NCI-H446 treated with DMSO at 0.1 percent for 48 hours (cell line): ENCODE results near the gene TPSG1.
"Not testable (repeated sequence)": the region's sequence is repeated elsewhere in the genome, so short reads cannot be mapped to it uniquely, and the experiment has no call there.

Experiments used
- DNase-seq: peaks from one replicate; lab custom pipeline; 2025; lab: John Stamatoyannopoulos, UW

The TPSG1 gene

DNA sequence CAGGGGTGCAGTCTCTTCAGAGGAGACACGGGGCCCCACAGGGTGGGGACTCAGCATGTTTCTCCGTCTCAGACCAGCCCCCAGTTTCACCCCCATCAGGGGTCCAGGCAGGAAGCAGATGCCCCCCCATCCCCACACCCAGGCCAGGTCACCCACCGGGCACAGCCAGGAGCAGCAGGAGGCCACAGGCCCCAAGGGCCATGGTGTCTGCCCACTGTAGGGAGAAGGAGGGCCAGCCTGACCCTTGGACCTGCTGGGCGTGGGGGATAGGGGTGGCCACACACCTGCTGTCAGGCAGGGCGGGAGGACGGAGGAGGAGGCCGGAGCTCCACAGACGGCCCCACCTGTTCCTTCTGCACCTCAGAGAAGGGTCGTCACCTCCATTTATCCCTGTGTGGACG, at the start of gene TPSG1:
TSS of gene TPSG1 (minus strand) at position 218 of the 401 bp plus-strand sequence. CDS start at position 202, 16 bp downstream.
- no peak for DNase-seq

DNA sequence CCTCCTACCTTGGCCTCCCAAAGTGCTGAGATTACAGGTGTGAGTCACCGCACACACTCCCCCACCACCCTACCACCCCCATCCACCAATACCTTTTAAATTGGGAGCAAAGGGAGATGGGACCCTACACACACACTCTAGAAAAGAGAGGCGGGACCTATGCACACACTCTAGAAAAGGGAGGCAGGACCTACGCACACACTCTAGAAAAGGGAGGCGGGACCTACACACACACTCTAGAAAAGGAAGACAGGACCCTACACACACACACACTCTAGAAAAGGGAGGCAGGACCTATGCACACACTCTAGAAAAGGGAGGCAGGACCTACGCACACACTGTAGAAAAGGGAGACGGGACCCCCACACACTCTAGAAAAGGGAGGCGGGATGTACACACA, 49.7 kb upstream of the TPSG1 start:
- no peak for DNase-seq

DNA sequence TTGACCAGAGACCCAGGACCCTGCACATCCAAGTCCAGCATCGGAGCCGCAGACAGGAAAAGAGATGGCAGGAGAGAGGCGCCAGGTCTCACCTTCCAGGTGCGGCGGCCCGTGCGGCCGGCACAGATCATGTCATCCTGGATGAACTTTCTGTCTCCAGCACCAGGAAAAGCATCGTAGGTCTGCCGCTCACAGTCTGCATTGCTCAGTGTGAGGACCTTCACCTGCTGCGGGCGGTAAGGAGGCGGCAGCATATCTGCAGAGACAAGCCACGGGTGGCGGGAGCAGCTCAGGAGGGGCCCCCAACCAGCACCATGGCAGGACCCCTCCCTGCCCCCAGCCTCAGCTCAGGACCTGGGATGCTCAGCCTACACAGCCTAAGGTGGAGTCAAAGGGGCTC, 48.7 kb upstream of the TPSG1 start:
- DNase-seq: no peak

DNA sequence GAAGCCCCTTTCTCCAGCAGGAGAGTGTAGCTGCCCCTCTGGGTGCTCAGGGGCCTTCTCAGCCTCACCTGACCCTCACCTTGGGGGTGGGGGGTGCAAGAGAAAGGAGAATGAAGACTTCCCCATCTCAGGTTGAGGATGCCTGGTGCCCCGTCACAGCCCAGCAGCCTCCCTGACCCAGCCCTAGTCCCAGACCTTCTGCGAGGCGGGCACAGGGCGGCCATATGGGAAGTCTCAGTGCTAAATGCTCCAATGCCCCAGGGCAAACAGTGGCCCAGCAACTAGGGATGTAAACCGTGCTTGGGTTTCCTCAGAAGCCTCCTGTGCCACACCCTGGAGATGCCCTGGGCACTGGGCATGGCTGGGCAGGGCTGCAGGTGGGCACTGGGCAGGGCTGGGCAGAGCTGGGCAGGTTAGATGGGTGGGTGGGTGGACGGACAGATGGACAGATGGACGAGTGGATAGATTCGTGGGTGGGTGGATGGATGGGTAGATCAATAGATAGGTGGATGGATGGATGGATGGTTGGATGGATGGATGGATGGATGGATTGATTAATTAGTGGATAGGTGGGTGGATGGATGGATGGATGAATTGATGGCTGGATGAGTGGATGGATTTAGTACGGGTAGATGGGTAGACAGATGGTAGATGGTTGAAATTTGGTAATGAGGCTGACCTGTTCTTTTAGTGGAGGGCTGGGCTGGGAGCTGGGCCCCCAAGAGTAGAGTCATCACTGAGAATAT, 47.6 kb upstream of the TPSG1 start:
- no peak for DNase-seq

DNA sequence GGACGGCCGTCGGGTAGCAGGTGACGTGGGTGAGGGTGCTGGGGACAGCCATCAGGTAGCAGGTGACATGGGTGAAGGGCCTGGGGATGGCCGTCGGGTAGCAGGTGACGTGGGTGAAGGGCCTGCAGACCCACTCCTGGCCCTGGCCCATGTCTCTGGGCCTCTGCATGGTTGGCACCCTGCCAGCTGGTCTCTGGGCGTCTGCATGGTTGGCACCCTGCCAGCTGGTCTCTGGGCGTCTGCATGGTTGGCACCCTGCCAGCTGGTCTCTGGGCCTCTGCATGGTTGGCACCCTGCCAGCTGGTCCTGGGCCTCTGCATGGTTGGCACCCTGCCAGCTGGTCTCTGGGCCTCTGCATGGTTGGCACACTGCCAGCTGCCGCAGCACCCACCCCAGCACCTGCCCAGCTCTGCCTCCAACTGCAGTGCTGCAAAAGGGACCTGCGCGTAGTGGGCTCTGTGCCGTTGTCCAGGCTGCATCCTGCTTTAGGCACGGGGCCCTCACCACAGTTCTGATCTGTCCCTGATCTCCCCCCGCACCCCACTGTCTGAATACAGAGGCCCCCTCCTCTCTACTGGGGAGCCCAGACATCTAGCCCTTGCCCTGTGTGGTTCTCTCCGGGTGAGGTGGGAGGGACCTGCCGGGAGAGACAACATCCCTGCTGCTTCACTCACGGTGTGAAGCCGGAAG, 46.8 kb upstream of the TPSG1 start:
- peak; percentile 44 for DNase-seq

DNA sequence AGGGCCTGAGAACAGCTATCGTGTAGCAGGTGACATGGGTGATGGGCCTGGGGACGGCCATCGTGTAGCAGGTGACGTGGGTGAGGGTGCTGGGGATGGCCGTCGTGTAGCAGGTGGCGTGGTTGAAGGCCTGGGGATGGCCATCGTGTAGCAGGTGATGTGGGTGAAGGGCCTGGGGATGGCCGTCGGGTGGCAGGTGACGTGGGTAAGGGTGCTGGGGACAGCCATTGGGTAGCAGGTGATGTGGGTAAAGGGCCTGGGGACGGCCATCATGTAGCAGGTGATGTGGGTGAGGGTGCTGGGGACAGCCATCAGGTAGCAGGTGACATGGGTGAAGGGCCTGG, 46.3 kb upstream of the TPSG1 start:
- DNase-seq: no peak

DNA sequence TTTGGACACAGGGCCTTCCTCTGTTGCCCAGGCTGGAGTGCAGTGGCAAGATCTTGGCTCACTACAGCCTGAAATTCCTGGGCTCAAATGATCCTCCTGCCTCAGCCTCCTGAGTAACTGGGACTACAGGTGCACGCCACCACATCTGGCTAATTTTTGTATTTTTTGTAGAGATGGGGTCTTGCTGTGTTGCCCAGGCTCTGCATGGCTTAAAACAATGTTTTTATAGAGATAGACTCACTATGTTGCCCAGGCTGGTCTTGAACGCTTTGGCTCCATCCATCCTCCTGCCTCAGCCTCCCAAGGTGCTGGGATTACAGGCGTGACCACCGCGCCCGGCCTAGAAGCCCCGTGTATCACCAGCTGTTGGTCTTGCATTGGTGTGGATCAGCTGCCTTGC, 44.4 kb upstream of the TPSG1 start:
- not testable (repeated sequence) for DNase-seq

DNA sequence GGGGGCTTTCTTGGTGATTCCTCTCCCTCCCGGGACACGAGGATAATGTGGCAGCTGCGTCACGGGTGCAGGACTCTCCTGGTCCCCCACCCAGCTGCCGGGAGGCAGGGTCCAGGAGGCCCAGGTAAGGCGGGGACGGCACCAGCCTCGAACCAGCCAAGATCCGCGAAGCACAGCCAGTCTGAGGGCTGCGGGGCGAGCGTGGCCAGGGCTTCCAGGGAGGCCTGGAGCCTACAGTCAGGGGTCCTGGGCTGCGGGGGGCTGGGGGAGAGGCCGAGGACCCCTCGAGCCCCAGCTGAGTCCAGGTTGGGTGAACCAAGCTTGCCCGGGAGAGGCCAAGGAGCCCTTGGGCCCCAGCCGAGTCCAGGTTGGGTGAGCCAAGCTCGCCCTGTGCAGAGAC, 40.8 kb upstream of the TPSG1 start:
- no peak for DNase-seq

DNA sequence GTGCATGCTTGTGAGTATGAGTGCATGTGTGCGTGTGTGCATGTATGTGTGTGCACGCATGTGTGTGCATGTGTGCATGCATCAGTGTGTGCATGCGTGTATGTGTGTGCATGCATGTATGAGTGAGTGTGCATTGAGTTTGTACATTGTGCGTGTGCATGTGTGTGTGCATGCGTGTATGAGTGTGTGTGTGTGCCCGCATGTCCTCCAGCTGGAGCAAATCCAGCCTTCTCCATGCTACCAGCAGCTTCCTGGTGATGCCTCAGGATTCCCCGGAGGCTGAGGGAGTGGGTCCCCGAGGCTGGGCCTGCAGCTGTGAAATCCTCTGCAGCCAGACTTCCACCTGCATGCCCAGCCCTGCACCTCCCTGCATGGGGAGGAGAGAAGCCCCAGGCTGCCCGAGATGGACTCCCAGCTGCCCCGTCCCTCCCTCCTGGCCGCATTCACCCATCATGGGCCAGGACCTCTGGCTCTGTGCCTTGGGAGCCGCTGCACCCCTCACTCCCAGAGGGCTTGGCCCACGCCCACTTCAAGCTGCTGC, 40.1 kb upstream of the TPSG1 start:
- no peak for DNase-seq

DNA sequence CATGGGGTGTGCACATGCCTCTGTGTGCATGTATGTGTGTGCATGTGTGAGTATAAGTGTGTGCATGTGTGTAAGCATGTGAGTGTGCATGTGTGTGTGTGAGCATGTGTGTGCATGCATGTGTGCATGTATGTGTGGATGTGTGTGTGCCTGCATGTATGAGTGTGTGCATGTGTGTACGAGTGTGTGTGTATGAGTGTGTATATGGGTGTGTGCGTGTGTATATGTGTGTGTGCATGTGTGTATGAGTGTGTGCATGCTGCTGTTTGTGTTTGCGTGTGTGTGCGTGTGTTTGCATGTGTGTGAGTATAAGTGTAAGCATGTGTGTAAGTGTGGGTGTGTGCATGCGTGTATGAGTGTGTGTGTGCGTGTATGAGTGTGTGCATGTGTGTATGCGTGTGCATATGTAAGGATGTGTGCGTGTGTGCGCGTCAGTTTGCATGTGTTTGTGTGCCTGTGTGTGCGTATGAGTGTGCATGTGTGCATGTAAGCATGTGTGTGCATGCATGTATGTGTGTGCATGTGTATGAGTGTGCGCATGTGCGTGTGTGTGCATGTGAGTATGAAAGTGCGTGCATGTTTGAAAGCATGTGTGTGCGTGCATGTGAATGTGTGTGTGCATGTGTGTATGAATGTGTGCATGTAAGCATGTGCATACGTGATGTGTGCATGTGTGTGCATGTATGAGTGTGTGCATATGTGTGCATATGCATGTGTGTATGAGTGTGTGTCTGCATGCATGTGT, 39.4 kb upstream of the TPSG1 start:
- no peak for DNase-seq

DNA sequence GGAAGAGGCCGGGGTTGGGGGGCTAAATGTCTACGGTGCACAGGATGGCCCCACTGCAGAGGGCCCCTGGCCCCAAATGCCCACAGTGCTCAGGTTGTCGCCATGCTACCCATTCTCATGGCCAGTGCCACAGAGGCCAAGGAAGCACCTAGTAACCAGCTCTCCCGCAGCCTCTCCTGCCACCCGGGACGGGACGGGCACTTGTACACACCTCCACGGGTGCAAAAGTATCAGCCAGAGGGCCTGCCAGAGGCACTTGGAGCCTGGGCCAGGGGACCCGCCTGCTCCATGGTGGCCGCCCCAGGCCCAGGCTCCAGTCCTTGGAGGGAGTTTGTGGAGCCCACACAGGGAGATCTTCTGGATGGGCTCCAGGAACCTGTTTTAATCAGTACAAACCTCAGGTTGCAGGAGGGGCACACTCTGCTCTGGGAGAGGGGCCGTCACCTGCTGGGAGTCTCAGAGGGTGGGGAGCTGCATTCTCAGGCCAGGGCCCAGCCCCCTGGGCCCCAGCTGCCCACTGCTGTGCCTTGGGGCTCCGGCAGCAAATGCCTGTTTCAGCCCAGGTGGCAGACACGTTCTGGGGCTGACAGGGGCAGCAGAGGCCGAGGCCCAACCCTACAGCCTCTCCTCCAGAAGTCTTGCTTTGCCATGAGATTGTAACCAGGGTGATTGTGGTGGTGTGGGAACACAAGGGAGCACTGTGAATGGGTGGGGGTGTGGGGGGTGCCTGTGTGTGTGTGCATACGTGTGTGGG, 38.7 kb upstream of the TPSG1 start:
- no peak for DNase-seq

DNA sequence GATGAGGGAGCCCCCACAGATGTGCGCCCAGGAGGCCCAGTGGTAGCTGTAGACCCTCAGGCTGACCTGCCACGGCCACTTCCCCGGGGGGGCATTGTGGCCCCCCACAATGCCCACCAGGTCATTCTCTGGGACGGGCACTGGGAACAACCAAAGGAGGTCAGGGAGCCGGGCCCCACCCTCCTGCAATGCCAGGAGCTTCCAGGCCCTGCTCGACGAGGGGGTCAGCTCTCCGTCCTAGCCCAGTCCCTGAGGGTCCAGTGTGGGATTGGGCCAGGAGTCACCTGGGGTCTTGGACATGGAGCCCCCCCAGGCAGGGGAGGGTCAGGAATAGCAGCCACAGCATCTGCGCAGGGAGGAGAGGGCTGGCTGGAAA, 37.8 kb upstream of the TPSG1 start:
- DNase-seq: no peak

DNA sequence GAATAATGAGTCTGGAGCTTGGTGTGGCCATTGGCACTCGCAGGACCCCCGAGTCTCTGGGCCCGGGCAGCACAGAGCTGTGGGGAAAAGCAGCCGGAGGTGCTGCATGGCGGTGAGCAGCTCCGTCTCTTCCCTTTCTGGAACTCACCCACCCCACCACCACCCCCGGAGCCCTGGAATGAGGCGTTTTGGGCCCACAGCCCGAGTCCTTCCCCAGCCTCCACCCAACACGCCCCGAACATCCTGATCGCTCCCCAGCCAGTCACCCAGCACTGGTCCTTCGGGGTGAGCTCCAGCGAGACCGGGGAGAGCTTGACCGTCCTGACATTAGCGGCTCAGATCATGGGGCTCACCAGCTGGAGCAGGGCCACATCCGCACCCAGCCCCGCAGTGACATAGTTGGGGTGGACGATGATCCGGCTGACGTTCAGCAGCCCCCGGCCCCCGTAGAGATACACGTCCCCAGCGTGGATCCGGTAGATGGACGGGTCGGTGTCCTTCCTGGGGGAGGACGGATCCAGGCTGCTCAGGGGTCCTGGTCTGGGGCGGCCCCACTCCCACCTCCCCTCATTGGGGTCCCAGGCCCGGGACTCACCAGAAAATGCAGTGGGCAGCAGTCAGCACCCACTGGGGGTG, 37.3 kb upstream of the TPSG1 start:
- DNase-seq: no peak

DNA sequence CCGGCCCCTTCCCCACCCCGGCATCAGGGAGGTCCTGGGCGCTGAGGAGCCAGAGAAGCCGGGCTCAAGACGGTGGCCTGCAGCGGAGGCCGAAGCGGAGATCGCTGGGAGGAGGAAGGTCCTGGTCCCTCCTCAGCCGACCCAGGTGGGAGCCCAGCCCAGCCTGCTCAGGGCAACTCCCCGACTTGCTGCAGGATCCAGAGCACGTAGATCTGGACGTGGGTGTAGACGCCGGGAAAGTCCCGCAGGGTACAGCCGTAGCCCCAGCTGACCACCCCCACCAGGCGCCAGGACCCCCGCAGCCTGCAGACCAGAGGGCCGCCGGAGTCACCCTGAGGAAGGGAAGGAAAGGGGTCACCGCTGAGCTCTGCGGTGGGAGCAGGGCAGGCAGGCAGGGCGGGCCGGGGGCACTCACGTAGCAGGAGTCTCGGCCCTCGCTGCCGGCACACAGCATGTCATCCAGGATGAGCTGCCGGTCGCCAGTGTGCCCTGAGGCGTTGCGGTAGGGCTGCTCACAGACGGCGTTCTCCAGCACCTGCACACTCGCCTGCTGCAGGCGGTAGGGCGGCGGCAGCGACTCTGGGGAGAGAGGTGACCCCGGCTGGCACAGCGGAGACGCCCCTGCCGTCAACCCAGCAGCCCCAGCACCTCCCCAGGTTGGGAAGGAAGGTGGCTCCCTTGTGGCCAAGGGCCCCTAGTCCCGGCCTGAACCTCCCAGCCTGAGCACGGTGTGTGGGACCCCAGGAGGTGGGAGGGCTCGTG, 36.2 kb upstream of the TPSG1 start:
- DNase-seq: no peak

DNA sequence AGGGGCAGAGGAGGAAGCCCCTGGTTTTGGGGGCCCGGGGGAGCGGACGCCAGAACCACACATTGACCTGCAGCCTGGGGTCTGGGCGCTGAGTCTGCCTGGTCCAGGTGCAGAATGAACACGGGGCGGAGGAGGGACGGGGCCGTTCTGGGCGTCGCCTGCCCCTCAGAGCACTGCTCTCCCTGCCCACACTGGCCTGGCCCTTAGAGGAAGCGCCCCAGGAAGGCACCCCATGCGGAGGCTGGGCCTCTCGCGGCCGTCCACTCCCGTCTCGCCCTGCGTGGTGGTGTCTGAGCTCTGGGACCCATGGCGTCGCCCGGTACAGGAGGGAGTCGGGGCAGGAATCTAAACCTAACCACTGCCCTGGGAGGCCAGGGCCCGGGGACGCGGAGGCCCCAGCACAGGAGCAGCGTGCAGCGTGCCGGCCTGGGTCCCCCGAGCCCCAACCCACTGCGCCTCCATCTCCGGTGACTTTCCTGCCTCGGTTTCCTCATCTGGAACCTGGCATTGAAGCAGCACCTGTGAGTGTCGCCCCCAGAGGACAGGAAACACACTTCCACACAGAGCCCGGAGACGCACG, 35.1 kb upstream of the TPSG1 start:
- no peak for DNase-seq

DNA sequence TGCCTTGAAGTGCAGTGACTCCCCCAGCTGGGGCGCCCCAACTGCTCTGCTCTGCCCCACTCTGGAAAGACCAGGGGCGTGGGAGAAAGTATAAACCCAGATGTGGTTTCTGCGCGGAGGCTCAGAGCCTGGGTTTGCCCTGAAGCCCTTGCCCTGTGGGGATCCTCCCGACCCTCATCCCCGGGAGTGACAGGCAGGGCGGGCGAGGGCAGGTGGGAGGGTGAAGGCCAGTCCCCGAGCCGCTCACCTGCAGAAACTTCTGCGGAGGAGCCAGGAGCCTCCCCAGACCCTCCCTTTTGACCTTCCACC, 34.6 kb upstream of the TPSG1 start:
- no peak for DNase-seq

DNA sequence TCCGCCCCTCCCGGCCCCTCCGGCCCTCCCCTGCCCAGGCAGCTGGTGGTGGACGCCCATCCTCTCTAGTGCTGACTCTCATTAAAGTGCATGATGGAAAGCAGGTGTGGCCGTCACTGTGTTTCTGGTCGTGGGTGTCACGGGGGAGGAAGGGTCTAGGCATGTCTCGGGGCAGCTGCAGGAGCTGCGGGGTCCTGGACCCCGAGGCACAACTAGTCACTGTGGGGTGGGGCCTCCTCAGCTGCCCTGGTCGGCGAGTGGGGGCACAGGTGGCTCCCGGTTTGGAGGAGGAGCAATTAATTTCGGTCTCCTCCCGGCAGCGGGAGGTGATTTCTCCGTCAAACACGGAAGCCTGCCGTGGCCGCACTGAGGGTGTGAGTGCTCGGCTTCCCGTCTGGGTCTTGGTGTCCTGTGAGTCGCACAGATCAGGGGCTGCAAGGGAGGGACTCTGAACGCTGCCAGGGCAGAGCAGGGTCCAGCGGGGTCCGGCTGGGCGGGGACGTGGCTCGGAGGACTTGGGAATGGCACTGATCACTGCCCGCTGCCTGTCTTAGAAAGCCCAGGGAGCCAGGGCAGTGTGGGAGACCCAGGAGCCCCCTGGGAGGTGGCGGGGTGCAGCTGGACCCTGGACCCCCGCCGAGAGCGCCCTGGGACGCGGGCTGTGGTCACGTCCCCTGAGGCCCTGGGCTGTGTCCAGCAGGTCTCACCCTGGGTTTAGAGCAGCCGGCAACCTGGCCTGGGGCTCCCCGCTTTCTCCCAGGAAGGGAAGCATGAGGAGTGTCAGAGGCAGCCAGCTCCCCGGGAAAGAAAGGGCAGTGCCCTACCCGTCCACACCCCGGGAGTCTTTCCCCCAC, 34.1 kb upstream of the TPSG1 start:
- no peak for DNase-seq

DNA sequence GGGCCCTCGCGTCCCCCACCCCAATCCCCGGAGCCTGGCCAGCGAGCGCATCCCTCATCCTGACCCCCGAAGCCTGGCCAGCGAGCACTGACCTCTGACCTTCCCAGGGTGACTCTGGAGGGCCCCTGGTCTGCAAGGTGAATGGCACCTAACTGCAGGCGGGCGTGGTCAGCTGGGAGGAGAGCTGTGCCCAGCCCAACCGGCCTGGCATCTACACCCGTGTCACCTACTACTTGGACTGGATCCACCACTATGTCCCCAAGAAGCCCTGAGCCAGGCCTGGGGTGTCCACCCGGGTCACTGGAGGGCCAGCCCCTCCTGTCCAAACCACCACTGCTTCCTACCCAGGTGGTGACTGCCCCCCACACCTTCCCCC, 33.1 kb upstream of the TPSG1 start:
- DNase-seq: no peak

DNA sequence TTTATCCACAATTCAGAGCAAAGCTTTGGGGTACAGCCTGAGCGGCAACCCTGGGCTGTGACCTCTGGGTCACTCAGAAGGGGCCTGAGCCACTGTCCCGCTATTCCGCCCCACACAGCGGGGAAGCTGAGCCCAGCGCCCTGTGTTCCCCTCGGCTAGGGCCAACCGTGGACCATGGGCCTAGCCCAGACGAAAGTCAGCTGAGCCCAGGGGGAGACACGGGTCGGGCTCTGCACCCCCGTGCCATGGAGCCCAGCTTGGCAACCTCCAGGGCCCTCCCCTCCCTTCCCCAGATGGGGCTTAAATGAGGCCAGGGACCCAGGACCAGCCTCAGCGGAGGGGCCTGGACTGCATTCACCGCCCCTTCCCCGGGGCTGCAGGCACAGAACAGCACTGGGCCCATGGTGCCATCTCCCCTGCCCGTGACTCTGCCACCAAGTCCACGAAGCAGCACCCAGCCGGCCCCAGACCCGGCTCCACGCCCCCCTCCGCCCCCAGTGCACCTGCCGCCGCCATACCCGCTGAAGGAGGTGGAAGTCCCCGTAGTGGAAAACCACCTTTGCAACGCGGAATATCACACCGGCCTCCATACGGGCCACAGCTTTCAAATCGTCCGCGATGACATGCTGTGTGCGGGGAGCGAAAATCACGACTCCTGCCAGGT, 32.6 kb upstream of the TPSG1 start:
- DNase-seq: no peak
